ENCODE measurements around the gene TMEM190. TPM values are rescaled to one million over a fixed set of nuclear protein-coding genes. Genes with fewer than 3 reads are reported as not detected.

The TMEM190 gene
- total and polyA plus RNA-seq, 10 of the 15 experiments (the other 5 are each of a cell fraction or from before 2014, with no cell fraction given) = not detected

DNA sequence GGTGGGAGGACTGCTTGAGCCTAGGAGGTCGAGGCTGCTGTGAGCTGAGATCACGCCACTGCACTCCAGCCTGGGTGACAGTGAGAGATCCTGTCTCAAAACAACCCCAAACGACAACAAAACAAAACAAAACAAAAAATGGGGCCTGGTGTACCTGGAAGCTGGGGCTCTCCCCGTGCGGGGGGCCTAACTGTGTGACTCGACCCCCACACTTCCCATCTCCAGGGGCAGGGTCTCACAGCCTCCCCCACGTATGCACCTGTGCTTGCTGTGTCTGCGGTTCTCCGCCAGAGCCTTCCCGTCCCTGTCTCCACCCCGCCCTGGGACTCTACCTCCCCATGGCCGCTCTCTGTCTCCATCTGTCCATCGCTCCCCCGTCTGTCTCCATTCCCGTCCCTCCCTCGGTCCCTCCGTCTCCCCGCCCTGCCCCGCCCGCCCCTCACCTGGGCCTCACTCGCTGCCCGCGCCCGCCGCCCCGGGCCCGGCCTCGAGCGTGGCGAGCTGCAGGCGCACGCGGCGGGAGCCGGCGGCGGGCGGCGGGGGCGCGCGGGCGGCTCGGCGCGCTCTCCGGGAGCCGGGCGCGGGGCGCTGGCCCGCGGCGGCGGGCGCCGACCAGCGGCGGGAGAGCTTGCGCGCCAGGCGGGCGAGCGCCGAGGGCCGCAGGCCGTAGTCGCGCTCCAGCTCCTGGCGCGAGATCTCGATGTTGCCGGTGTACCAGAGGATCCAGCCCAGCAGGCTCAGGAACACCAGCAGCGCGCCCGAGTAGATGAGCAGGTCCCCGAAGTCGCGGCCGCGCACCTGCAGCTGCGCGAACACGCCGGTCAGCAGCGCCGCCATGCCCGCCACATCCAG, 6.9 kb downstream of the TMEM190 start (continued):
- TF ChIP-seq, protein P1, sequence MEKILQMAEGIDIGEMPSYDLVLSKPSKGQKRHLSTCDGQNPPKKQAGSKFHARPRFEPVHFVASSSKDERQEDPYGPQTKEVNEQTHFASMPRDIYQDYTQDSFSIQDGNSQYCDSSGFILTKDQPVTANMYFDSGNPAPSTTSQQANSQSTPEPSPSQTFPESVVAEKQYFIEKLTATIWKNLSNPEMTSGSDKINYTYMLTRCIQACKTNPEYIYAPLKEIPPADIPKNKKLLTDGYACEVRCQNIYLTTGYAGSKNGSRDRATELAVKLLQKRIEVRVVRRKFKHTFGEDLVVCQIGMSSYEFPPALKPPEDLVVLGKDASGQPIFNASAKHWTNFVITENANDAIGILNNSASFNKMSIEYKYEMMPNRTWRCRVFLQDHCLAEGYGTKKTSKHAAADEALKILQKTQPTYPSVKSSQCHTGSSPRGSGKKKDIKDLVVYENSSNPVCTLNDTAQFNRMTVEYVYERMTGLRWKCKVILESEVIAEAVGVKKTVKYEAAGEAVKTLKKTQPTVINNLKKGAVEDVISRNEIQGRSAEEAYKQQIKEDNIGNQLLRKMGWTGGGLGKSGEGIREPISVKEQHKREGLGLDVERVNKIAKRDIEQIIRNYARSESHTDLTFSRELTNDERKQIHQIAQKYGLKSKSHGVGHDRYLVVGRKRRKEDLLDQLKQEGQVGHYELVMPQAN (conservative IDR thresholded peaks at IDR 0.05) = peak; percentile 35; the same call in 1 of the 2 replicates
- TF ChIP-seq, protein P2, sequence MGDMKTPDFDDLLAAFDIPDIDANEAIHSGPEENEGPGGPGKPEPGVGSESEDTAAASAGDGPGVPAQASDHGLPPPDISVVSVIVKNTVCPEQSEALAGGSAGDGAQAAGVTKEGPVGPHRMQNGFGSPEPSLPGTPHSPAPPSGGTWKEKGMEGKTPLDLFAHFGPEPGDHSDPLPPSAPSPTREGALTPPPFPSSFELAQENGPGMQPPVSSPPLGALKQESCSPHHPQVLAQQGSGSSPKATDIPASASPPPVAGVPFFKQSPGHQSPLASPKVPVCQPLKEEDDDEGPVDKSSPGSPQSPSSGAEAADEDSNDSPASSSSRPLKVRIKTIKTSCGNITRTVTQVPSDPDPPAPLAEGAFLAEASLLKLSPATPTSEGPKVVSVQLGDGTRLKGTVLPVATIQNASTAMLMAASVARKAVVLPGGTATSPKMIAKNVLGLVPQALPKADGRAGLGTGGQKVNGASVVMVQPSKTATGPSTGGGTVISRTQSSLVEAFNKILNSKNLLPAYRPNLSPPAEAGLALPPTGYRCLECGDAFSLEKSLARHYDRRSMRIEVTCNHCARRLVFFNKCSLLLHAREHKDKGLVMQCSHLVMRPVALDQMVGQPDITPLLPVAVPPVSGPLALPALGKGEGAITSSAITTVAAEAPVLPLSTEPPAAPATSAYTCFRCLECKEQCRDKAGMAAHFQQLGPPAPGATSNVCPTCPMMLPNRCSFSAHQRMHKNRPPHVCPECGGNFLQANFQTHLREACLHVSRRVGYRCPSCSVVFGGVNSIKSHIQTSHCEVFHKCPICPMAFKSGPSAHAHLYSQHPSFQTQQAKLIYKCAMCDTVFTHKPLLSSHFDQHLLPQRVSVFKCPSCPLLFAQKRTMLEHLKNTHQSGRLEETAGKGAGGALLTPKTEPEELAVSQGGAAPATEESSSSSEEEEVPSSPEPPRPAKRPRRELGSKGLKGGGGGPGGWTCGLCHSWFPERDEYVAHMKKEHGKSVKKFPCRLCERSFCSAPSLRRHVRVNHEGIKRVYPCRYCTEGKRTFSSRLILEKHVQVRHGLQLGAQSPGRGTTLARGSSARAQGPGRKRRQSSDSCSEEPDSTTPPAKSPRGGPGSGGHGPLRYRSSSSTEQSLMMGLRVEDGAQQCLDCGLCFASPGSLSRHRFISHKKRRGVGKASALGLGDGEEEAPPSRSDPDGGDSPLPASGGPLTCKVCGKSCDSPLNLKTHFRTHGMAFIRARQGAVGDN (IDR thresholded peaks at IDR 0.05) = no peak
- TF ChIP-seq NFIC (IDR thresholded peaks at IDR 0.05; ENCODE audit: low read depth, low read length) = no peak
- no peak for TF ChIP-seq BMI1 (IDR thresholded peaks at IDR 0.05; ENCODE audit: borderline replicate concordance)
- no peak for TF ChIP-seq EZH2 (IDR thresholded peaks at IDR 0.05; ENCODE audit: borderline replicate concordance, control insufficient read depth, low read depth, low read length)
- no peak for TF ChIP-seq IRF4 (IDR thresholded peaks at IDR 0.05; ENCODE audit: low read depth, low read length)
- 0 out of 2 replicates have a peak, but pooled peaks have one; percentile 45 for TF ChIP-seq SIN3A (IDR thresholded peaks at IDR 0.05; ENCODE audit: low read depth, low read length)
- TF ChIP-seq, protein P3, sequence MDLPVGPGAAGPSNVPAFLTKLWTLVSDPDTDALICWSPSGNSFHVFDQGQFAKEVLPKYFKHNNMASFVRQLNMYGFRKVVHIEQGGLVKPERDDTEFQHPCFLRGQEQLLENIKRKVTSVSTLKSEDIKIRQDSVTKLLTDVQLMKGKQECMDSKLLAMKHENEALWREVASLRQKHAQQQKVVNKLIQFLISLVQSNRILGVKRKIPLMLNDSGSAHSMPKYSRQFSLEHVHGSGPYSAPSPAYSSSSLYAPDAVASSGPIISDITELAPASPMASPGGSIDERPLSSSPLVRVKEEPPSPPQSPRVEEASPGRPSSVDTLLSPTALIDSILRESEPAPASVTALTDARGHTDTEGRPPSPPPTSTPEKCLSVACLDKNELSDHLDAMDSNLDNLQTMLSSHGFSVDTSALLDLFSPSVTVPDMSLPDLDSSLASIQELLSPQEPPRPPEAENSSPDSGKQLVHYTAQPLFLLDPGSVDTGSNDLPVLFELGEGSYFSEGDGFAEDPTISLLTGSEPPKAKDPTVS (IDR thresholded peaks at IDR 0.05; ENCODE audit: low read depth, low read length) = no peak
- TF ChIP-seq RCOR1 (conservative IDR thresholded peaks at IDR 0.05; ENCODE audit: low read depth, low read length) = no peak
- no peak for TF ChIP-seq CBX5 (IDR thresholded peaks at IDR 0.05; ENCODE audit: low read depth)
- TF ChIP-seq, protein P4, sequence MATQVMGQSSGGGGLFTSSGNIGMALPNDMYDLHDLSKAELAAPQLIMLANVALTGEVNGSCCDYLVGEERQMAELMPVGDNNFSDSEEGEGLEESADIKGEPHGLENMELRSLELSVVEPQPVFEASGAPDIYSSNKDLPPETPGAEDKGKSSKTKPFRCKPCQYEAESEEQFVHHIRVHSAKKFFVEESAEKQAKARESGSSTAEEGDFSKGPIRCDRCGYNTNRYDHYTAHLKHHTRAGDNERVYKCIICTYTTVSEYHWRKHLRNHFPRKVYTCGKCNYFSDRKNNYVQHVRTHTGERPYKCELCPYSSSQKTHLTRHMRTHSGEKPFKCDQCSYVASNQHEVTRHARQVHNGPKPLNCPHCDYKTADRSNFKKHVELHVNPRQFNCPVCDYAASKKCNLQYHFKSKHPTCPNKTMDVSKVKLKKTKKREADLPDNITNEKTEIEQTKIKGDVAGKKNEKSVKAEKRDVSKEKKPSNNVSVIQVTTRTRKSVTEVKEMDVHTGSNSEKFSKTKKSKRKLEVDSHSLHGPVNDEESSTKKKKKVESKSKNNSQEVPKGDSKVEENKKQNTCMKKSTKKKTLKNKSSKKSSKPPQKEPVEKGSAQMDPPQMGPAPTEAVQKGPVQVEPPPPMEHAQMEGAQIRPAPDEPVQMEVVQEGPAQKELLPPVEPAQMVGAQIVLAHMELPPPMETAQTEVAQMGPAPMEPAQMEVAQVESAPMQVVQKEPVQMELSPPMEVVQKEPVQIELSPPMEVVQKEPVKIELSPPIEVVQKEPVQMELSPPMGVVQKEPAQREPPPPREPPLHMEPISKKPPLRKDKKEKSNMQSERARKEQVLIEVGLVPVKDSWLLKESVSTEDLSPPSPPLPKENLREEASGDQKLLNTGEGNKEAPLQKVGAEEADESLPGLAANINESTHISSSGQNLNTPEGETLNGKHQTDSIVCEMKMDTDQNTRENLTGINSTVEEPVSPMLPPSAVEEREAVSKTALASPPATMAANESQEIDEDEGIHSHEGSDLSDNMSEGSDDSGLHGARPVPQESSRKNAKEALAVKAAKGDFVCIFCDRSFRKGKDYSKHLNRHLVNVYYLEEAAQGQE (IDR thresholded peaks at IDR 0.05; ENCODE audit: low read depth, low read length) = no peak
- TF ChIP-seq PAX5 (IDR thresholded peaks at IDR 0.05; ENCODE audit: borderline replicate concordance, low read depth, low read length) = no peak
- TF ChIP-seq NR2C1 (IDR thresholded peaks at IDR 0.05) = no peak
- no peak for TF ChIP-seq ZSCAN29 (IDR thresholded peaks at IDR 0.05)
- peak; percentile 31 for TF ChIP-seq MYC (IDR thresholded peaks at IDR 0.05; ENCODE audit: insufficient read depth, insufficient read length, insufficient replicate concordance, low read length, severe bottlenecking)
- no peak for TF ChIP-seq NBN (IDR thresholded peaks at IDR 0.05)
- no peak for TF ChIP-seq ZNF207 (IDR thresholded peaks at IDR 0.05; ENCODE audit: borderline replicate concordance)

All from GM12878 (cell line).